Stimulated activated CD8-positive, alpha-beta memory T cell treated with anti-CD3 and anti-CD28 coated beads, Interleukin-15, amount 100 ng/mL, for 48 hours (primary cell): ENCODE results near the gene RAB7A.
"Not testable (repeated sequence)": the region's sequence is repeated elsewhere in the genome, so short reads cannot be mapped to it uniquely, and the experiment has no call there.

Experiments
- DNase-seq, 2 donors: peaks; one replicate each; pipeline ENCODE4 v3.0.0-alpha.2; 2020; ENCODE audit warnings: low read depth in 2 of 2

The RAB7A gene

DNA sequence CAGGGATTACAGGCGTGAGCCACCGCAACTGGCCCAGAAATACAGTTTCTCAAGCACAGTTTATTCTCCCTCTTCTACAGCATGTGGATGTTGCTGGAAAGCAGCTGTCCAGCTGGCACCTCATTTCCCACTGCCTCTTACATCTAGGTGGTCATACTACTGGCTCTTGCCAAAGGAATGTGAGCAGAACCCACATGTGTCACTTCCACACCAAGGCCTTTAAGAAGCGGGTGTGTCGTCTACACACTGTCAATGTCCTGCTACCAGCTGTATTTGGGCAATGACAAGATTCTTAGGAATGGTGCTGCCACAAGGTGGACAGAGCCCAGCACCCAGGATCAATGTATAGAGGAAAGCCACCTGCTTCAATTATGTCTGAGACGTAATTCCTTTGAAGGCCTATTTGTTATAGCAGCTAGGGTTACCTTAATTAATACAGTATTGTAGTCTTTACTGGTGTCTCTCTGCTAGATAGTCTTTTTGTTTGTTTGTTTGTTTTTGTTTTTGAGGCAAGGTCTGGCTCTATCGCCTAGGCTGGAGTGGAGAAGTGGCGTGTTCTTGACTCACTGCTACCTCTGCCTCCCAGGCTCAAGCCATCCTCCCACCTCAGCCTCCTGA, 15.1 kb upstream of the RAB7A start:
- DNase-seq: no peak

DNA sequence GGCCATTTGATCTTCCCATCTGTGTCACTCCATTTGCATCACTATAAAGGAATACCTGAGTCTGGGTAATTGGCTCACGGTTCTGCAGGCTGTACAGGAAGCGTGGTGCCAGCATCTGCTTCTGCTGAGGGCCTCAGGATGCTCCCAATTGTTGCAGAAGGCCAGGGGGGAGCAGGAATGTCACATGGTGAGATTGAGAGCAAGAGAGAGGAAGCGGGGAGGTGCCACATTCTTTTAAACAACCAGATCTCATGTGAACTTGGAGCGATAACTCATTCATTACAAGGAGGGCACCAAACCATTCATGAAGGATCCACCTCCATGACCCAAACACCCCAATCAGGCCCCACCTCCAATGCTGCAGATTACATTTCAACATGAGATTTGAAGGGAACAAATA, 13.1 kb upstream of the RAB7A start:
- no peak for DNase-seq

DNA sequence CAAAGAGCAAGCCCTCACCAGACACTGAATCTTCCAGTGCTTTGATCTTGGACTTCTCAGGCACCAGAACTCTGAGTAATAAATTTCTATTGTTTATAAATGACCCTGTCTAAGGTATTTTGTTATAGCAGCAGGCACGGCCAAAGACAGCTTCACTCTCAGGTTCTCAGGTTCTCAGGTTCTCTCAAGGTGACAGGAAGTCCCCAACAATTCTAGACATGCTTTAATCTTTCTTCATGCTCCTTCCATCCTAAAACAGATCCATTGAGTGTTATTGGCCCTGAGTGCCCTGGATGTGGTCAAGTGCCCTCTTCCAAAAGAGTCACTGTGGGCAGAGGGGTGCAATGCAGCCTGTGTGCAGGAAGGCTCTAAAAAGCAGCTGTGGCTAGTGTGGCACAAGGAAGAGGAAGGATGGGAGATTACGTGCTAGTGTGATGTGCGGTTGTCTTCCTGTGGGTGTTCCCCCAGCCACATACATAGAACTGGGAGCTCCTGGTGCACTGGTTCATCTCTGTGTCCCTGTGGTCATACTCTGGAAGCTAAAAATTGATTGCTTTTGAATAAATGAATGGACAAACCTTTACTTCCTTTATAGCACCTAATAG, 11.0 kb upstream of the RAB7A start:
- no peak for DNase-seq

DNA sequence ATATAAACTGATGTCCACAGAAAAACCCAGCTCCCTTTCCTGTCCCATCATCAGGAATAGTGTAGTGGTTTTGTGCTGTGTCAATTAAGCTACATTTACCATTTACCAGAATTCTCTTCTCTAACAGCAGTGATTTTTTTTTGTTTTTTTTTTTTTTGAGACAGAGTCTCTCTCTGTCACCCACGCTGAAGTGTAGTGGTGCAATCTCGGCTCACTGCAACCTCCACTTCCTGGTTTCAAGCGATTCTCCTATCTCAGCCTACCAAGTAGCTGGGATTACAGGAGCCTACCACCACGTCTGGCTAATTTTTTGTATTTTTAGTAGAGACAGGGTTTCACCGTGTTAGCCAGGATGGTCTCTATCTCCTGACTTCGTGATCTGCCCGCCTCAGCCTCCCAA, 7.1 kb upstream of the RAB7A start:
- DNase-seq: not testable (repeated sequence)

DNA sequence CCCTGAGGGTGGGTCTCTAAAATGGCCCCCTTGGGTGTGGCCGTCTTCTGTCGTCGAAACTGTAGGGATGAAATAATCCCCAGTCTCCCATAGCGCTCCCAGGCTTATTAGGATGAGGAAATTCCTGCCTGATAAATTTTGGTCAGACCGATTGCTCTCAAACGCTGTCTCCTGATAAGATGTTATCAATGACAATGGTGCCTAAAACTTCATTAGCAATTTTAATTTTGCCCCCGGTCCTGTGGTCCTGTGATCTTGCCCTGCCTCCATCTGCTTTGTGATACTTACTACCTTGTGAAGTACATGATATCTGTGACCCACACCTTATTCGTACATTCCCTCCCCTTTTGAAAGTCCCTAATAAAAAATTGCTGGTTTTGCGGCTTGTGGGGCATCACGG, 5.1 kb upstream of the RAB7A start:
- no peak for DNase-seq

DNA sequence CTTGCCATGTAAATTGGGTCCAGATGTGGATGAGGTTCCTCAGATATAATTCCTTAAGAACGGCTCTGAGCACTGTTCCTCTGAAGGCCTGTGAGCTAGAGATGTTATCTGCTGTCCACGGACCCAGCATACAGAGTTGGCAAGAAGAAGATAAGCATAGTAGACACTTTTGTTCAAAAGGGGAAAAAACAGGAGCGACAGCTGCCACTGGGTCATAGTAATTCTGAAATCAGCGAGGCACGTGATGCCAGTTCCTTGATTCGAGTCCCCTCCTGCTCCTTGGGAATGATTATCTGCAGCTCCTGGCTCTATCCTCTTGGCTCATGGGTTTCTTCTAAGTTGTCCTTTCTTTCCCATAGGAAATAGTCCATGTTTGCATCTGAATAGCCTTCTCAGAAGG, 2.5 kb upstream of the RAB7A start:
- no peak for DNase-seq

DNA sequence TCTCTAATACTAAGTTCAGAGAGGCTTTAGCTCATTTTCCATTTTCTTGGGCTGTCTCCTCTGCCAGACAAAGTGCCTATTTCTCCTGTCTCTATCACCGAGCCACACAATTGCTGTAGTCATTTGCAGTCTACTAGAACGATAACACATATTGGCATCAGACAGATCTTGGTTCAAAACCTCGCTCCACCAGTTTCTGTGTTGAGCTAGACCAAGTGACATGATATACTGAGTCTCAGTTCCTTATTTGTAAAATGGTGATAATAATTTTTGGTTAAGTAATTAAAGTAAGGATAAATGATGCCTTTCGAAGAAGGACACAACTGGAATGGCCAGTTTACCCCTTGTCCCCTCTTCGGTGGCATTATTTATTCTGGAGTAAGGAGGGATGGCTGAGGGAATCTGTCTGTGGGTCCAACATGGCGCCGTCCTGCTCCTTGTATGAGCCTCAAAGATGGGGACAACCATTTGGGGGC, 398 bp upstream of the RAB7A start:
- no peak for DNase-seq

DNA sequence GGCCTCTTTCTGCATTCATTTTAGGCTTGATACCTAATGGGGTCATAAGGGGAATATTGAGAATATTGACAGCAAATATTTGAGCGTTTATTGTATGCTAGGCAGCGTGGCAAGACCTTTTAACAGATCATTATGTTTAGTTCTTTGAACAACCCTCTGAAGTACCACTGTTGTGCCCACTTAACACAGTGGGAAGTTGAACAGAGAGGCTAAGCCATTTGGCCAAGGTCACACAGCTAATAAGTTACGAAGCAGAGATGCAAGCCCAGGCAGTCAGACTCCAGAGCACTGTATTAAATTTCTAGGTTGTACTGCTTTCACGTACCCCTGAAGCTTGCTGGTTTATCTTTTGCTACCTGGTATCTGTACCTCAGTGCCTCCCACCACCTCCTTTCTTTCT, 1.1 kb downstream of the RAB7A start:
- DNase-seq: no peak

DNA sequence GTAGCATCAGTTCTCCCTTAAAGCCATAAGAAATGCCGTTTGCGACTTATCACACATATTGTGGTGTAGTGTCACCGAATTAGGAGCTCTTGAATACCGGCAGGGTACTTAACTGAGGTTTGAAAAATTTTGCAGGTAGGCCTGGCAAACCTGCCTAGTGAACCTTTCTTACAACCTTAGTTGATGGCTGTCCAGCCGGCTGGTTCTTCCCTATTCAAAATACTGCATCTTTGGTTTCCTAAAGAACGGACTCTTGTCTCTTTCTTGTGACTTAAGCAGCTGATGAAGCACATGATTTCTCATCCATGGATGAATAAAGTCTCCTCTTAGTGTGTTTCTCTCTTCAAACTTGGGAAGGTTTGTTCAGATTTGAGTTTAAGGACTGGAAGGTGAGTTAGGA, 1.5 kb downstream of the RAB7A start:
- DNase-seq: no peak

DNA sequence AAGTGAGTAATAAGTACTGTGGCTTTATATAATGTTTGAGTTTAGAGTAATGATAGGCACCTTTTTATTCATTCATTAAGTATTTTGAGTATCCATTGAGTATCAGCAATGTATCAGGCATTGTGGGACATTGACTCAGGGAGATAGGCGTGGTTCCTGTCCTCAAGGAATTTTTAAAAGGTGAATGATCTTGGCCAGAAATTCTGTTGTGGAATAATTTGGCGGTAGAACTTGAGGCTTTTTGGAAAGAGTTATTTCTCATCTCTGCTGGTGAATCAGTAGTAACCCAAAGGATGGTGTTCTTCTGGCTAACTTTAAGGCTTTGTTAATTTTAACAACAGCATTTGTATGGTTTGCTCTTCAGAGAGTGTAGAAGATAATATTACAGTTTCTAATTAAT, 2.0 kb downstream of the RAB7A start:
- no peak for DNase-seq

DNA sequence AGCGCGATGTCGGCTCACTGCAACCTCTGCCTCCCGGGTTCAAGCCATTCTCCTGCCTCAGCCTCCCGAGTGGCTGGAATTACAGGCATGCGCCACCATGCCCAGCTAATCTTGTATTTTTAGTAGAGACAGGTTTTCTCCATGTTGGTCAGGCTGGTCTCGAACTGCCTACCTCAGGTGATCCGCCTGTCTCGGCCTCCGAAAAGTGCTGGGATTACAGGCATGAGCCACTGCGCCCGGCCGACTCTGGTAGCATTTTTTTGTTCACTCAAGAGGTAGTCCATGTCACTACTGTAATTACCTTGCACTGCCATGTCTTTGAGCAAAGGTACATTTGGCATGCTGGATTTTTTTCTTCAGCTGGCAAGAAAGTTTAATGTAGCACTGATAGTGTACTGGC, 2.5 kb downstream of the RAB7A start:
- DNase-seq: not testable (repeated sequence)

DNA sequence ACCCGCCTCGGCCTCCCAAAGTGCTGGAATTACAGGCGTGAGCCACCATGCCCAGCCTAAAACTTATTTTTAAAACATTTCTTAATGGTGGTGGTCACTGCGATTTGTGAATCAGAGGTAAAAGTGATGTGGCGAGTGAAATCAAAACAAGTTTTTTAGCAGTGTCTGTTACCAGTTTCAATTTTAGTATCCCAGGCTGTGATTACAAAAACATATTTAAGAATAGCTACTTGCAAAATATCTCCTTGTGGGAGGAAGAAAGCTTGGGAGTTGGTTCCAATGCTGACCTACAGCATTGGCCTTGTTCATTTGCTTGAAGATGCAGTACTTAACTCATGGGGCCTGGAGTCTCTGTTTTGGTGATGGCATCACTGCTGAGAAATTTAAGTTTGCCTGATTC, 4.5 kb downstream of the RAB7A start:
- no peak for DNase-seq

DNA sequence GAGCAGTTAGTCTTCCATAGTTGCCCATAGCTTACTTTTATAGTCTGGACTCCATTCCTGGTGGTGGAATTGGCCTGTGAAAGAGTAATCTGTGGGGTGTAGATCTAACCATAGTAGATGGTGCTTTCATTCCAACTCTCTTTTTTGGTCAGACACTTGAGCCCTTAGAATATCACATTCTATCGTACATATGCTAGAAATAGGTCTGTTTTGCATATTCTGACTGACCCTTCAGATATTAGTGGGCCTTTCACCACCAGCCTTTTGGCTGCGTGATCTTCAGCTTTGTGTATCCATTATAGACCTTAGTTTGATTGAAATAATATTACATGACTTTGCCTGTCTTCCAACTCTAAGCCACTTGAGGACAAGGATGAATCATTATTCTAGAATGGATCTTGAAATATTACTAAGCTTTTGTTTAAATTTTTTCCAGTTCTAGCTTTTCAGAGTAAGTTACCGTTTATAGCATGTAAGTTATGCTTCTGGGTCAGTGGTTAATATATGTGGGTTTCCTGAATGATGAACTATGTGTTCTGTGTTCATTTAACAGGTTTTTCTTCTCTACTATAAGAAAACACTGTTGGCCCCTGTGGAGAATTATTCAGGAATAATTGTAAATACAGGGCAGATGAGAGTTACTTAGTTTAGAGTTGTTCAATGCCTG, 8.7 kb downstream of the RAB7A start:
- DNase-seq: no peak

DNA sequence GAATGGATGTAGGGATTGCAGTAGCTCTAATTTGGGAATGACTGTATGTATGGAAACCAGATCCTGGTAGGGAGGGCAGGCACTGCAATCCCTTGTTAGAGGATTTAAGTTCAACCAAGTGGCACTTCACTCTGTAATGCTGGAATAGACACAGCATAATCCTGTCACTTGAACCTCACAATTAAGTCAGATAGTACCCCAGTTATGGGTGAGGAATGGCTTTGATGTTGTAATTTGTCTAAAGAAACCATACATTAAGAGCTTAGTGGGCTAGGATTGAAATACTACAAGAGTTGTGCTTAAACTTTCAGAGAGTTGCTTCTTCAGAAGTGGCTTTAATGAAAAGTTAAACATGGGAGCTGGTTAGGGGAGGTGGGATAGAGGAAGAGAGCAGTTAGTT, 9.3 kb downstream of the RAB7A start:
- DNase-seq: no peak

DNA sequence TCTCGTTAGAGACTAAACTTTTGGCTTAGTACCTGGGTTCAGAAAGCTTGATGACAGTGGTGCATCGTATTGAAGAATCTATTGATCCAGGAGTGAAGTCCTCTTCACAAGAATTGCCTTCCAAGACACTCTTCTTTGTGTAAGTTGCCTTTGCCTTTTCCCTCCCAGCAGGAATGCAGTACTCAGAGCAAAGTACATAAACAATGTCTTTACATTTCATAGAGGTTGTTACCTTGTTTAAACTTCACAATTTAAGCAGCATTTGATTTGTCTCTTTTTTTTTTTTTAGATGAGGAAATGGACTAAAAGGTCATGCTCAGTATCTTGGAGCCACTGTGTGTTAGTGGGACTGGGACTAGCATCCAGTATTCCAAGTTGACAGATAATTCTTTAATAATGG, 9.9 kb downstream of the RAB7A start:
- DNase-seq: no peak

DNA sequence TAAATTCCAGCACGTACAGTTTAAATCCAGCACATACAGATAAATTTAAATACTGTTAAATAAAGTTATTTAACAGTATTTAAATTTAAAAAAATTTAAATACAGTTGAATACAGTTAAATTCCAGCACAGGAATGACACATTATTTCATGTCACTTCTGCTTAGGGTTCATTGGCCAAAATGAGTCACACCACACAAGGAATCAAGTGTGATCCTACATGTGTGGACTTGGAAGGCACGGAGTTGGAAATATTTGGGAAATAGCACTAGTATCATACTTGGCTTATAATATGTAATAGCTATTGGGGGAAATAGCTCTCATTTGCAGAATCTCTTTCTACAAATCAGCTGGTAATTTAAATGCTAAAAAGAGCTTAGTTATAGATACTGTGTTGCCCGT, 10.6 kb downstream of the RAB7A start:
- DNase-seq: no peak

DNA sequence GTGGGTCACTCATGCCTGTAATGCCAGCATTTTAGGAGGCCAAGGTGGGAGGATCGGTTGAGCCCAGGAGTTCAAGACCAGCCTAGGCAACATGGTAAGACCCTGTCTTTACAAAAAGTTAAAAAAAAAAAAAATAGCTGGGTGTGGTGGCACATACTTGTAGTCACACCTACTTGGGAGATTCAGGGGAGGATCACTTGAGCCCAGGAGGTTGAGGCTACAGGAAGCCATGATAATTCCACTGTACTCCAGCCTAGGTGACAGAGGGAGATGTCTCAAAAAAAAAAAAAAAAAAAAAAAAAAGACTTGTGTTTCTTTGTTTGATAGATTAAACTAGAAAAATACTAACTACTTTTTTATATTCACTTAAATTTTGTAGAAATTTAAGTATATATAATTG, 14.6 kb downstream of the RAB7A start:
- no peak for DNase-seq

DNA sequence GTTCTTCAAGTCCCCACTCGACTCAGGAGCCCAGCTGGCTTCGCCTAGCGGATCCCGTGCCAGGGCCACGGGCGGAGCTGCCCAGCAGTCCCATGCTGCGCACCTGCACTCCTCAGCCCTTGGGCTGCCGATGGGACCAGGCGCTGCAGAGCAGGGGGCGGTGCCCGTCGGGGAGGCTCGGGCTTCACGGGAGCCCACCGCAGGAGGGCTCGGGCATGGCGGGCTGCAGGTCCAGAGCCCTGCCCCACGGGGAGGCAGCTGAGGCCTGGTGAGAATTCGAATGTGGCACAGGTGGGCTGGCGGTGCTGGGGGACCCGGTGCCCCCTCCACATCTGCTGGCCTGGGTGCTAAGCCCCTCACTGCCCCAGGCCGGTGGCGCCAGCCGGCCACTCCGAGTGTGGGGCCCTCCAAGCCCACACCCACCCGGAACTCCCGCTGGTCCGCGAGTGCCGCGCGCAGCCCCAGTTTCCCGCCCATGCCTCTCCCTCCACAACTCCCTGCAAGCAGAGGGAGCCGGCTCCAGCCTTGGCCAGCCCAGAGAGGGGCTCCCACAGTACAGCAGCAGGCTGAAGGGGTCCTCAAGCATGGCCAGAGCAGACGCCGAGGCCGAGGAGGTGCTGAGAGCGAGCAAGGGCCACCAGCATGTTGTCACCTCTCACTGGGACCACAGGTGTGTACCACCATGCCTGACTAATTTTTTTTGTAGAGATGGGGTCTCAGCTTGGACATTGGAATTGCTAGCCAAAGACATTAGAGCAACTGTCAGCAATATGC, 17.0 kb downstream of the RAB7A start:
- no peak for DNase-seq

DNA sequence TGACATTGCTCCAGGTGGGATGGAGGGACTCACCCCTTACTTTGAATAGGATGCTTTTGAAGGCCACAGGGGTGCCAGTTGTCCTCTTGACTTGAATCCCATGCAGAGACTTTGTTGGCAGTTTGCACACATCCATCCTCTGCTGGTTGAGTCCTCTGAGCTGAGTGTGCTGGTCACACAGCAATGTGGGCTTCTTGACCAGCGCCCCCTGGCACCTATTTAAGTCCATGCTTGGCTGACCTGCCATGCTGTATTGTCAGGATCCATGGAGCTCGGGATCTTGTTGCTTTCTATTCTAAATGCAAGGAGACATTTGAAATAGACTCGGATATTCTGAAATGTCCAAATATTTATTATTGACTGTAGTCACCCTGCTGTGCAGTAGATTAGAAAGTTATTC, 19.8 kb downstream of the RAB7A start:
- no peak for DNase-seq

DNA sequence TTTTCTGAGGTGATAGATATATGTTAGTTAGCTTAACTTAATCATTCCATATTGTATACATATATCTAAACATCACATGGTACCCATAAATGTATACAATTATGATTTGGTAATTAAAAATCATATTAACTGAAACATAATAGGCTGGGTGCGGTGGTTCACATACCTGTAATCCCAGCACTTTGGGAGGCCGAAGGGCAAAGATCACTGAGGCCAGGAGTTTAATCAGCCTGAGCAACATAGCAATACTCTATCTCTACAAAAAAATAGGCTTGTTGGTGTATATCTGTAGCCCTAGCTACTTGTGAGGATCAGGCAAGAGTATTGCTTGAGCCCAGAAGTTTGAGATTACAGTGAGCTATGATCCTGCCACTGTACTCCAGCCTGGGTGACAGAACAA, 20.9 kb downstream of the RAB7A start:
- DNase-seq: no peak

DNA sequence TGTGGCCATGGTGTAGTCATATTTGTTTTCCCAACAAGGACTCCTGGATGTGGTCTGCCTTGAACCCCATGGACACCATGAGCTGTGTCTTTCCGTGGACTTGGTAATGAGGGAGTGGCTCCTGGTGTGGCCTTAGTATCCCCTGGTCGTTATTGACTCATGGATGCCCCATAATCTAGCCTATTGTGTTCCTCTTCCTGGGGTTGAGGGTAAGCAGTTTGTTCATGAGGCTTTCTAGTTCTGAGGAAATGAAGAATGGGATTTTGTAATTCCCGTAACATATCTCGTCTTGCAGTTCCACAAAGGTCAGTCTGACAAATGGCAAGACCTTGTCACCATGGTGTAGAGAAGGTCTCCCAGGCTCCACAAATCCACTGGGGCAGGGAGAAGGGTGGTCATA, 22.6 kb downstream of the RAB7A start:
- DNase-seq: no peak

DNA sequence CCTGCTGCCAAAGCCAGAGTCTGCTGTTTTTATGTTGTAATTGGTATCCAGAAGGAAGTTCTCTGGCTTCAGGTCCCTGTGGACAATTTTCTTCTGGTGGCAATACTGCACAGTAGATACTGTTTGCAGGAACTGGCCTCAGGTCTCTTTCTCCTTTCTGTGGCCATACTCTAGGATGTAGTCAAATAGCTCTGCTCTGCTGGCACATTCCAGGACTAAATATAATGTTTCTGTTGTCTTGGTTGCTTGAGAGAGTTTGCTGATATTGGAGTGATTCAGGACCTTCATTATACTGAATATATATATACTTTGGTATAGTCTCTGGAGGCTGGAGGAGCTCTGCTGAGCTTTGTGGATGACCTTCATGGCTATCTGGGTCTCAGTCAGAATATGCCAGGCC, 23.1 kb downstream of the RAB7A start:
- DNase-seq: no peak

DNA sequence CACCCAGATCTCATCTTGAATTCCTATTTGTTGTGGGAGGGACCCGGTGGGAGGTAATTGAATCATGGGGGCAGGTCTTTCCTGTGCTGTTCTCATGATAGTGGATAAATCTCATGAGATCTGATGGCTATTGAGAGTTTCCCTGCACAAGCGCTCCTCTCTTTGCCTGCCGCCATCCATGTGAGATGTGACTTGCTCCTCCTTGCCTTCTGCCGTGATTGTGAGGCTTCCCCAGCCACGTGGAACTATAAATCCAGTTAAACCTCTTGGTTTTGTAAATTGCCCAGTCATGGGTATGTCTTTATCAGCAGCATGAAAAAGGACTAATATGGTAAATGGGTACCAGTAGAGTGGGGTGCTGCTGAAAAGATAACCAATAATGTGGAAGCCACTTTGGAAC, 23.6 kb downstream of the RAB7A start:
- DNase-seq: not testable (repeated sequence)
